ENCODE results near the gene TMEM236.

Gene TMEM236

GRCh38 chr10:17787087-17787961 is 35.3 kb downstream of the TMEM236 start:
- DNase-seq (ENCODE audit: low read depth in 2 of 2) = no peak

- no peak for DNase-seq (ENCODE audit: low read depth in 2 of 2)
Observed at GRCh38 chr10:17788646-17789045, 36.6 kb downstream of the TMEM236 start.

- no peak for DNase-seq (ENCODE audit: low read depth in 2 of 2)
Observed at GRCh38 chr10:17789396-17789795, 37.4 kb downstream of the TMEM236 start.

GRCh38 chr10:17790651-17791050 is 38.6 kb downstream of the TMEM236 start:
- no peak for DNase-seq (ENCODE audit: low read depth in 2 of 2)

GRCh38 chr10:17792991-17793390 is 41.0 kb downstream of the TMEM236 start:
- DNase-seq (ENCODE audit: low read depth in 2 of 2) = no peak

GRCh38 chr10:17793823-17794644 is 42.0 kb downstream of the TMEM236 start:
- no peak for DNase-seq (ENCODE audit: low read depth in 2 of 2)

- DNase-seq (ENCODE audit: low read depth in 2 of 2) = no peak
Observed at GRCh38 chr10:17795083-17795482, 43.1 kb downstream of the TMEM236 start.

- no peak for DNase-seq (ENCODE audit: low read depth in 2 of 2)
Observed at GRCh38 chr10:17795813-17796594, 44.0 kb downstream of the TMEM236 start.

- DNase-seq (ENCODE audit: low read depth in 2 of 2) = no peak
Observed at GRCh38 chr10:17801507-17801906, 49.5 kb downstream of the TMEM236 start.

GRCh38 chr10:17802350-17802749 is 50.3 kb downstream of the TMEM236 start:
- no peak for DNase-seq (ENCODE audit: low read depth in 2 of 2)

- no peak for DNase-seq (ENCODE audit: low read depth in 2 of 2)
Observed at GRCh38 chr10:17802976-17803375, 51.0 kb downstream of the TMEM236 start.

- DNase-seq (ENCODE audit: low read depth in 2 of 2) = no peak
Observed at GRCh38 chr10:17805330-17805729, 53.3 kb downstream of the TMEM236 start.

- DNase-seq (ENCODE audit: low read depth in 2 of 2) = no peak
Observed at GRCh38 chr10:17805921-17806577, 54.0 kb downstream of the TMEM236 start.

GRCh38 chr10:17808971-17809841 is 57.2 kb downstream of the TMEM236 start, which contains the start of gene MRC1:
Gene MRC1, plus strand, starts transcription at chr10:17809348. Its CDS starts 118 bp downstream, at chr10:17809466.
- no peak for DNase-seq (ENCODE audit: low read depth in 2 of 2)

- no peak for DNase-seq (ENCODE audit: low read depth in 2 of 2)
Observed at GRCh38 chr10:17811146-17811865, 59.3 kb downstream of the TMEM236 start.

GRCh38 chr10:17814973-17815372 is 63.0 kb downstream of the TMEM236 start:
- DNase-seq (ENCODE audit: low read depth in 2 of 2) = no peak

- no peak for DNase-seq (ENCODE audit: low read depth in 2 of 2)
Observed at GRCh38 chr10:17816199-17816598, 64.2 kb downstream of the TMEM236 start.

GRCh38 chr10:17817316-17817715 is 65.3 kb downstream of the TMEM236 start:
- no peak for DNase-seq (ENCODE audit: low read depth in 2 of 2)

GRCh38 chr10:17817790-17818189 is 65.8 kb downstream of the TMEM236 start:
- no peak for DNase-seq (ENCODE audit: low read depth in 2 of 2)

GRCh38 chr10:17819836-17820235 is 67.8 kb downstream of the TMEM236 start:
- no peak for DNase-seq (ENCODE audit: low read depth in 2 of 2)

Measured in stimulated activated CD8-positive, alpha-beta memory T cell treated with anti-CD3 and anti-CD28 coated beads, Interleukin-7, amount 100 ng/mL, for 1 hour (primary cell).